ENCODE results near the gene HOXA3. TPM values are rescaled to one million over a fixed set of nuclear protein-coding genes. Genes with fewer than 3 reads are reported as not detected.

The HOXA3 gene
- total and polyA plus RNA-seq, 9 of the 15 experiments (the other 6 are each of a cell fraction or from before 2014, with no cell fraction given), result 0.04 to 0.13 TPM; not detected in 7

DNA sequence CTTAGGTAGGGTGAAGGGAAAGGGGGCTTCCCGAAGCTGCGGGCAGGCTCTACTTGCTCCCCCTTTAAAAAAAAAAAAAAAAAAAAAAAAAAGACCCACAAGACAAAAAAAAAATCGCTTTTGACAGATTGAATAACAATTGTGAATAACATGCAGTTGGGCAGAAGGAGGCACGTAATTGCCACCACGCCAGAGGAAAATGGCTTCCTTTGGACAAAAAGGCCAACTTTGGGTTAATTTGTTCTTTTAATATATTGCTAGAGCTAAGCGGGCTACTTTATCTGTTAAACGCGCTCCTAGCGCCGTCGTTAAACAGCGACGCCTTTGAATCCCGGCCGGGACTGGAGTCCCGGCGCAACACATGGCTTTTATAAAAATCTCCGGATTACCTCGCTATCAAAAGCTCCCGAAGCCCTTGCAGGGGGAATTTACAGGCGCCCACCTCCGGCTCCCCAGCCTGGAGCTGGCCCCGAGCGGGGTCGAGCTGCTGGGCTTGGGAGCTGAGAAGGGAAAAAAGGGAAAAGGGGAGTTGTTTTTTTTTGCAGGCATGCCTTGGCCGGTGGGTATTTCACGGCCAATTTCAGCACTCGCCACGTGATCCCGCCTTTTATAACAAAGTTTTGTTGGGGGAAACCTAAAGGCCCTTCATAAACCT lies 31.4 kb upstream of the HOXA3 start (continued):
- TF ChIP-seq ELK1 (CRISPR knock-in tag; IDR thresholded peaks at IDR 0.05) (no peak), FOXP1 (CRISPR knock-in tag; IDR thresholded peaks at IDR 0.05) (no peak), ZBTB1 (CRISPR knock-in tag; IDR thresholded peaks at IDR 0.05; ENCODE audit: borderline replicate concordance, low read depth) (no peak), ZNF263 (CRISPR knock-in tag; IDR thresholded peaks at IDR 0.05; ENCODE audit: borderline replicate concordance) (no peak), RFX5 (IDR thresholded peaks at IDR 0.05; ENCODE audit: low read depth, low read length) (no peak), PTBP1 (IDR thresholded peaks at IDR 0.05; ENCODE audit: low read depth, low read length) (no peak), RAD21 (CRISPR knock-in tag; conservative IDR thresholded peaks at IDR 0.05 in 1 of 2, IDR thresholded peaks at IDR 0.05 in 1 of 2) (no peak), KDM2B (CRISPR knock-in tag; IDR thresholded peaks at IDR 0.05) (no peak)
- TF ChIP-seq, protein P1, sequence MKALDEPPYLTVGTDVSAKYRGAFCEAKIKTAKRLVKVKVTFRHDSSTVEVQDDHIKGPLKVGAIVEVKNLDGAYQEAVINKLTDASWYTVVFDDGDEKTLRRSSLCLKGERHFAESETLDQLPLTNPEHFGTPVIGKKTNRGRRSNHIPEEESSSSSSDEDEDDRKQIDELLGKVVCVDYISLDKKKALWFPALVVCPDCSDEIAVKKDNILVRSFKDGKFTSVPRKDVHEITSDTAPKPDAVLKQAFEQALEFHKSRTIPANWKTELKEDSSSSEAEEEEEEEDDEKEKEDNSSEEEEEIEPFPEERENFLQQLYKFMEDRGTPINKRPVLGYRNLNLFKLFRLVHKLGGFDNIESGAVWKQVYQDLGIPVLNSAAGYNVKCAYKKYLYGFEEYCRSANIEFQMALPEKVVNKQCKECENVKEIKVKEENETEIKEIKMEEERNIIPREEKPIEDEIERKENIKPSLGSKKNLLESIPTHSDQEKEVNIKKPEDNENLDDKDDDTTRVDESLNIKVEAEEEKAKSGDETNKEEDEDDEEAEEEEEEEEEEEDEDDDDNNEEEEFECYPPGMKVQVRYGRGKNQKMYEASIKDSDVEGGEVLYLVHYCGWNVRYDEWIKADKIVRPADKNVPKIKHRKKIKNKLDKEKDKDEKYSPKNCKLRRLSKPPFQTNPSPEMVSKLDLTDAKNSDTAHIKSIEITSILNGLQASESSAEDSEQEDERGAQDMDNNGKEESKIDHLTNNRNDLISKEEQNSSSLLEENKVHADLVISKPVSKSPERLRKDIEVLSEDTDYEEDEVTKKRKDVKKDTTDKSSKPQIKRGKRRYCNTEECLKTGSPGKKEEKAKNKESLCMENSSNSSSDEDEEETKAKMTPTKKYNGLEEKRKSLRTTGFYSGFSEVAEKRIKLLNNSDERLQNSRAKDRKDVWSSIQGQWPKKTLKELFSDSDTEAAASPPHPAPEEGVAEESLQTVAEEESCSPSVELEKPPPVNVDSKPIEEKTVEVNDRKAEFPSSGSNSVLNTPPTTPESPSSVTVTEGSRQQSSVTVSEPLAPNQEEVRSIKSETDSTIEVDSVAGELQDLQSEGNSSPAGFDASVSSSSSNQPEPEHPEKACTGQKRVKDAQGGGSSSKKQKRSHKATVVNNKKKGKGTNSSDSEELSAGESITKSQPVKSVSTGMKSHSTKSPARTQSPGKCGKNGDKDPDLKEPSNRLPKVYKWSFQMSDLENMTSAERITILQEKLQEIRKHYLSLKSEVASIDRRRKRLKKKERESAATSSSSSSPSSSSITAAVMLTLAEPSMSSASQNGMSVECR (CRISPR knock-in tag; IDR thresholded peaks at IDR 0.05), result no peak

All from K562 (cell line).